Ovary (tissue), 3 donors: Measurements from ENCODE around the gene EYS.

ENCODE experiments used
- POLR2A ChIP-seq: fragments of 450-650 bp; IDR thresholded peaks from one replicate; pipeline ENCODE4 v1.6.1; 2017; ENCODE audit warnings: antibody characterized with exemption, mild to moderate bottlenecking, moderate library complexity
- TF ChIP-seq, protein P1 (sequence below), 3 donors: fragments of 450-650 bp in 2 of 3; fragments of 200-600 bp in 1 of 3; IDR thresholded peaks; one replicate each; pipeline versions ENCODE4 v1.5.1 to v1.8.0; 2016 to 2022; ENCODE audit warnings: antibody characterized with exemption in 3 of 3, mild to moderate bottlenecking in 1 of 3
- donor health status: DM: no; HTN: no; CAD: no.

DNA sequence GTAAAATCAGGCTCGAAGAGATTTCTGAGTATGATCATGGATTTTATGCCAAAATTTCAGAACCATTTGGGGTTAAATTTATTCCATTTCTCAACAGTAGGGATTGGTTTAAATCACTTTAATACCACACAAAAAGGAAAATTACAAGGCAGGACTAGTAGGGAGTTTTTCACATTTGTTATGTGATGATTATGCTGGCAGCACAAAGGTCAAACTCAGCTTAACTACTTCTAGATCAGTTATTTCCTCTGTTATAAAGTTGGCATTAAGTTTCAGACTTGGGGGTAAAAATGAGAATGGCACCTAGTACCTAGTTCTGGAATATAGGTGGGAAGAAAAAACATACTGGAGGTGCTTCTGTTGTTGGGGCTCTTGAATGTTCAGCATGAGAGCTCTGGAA is 2031.9 kb downstream of the EYS start:
- TF ChIP-seq, protein P1, sequence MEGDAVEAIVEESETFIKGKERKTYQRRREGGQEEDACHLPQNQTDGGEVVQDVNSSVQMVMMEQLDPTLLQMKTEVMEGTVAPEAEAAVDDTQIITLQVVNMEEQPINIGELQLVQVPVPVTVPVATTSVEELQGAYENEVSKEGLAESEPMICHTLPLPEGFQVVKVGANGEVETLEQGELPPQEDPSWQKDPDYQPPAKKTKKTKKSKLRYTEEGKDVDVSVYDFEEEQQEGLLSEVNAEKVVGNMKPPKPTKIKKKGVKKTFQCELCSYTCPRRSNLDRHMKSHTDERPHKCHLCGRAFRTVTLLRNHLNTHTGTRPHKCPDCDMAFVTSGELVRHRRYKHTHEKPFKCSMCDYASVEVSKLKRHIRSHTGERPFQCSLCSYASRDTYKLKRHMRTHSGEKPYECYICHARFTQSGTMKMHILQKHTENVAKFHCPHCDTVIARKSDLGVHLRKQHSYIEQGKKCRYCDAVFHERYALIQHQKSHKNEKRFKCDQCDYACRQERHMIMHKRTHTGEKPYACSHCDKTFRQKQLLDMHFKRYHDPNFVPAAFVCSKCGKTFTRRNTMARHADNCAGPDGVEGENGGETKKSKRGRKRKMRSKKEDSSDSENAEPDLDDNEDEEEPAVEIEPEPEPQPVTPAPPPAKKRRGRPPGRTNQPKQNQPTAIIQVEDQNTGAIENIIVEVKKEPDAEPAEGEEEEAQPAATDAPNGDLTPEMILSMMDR (IDR thresholded peaks at IDR 0.05) = no peak
- TF ChIP-seq POLR2A = no peak
